T47D (cell line): ENCODE data around the gene MACROH2A2.
"Not testable (repeated sequence)": the region's sequence is repeated elsewhere in the genome, so short reads cannot be mapped to it uniquely, and the experiment has no call there.

Experiments
- DNase-seq, 2 experiments: peaks; one replicate each; pipeline versions ENCODE4 v3.0.0 to v3.0.0-alpha.2; 2011 to 2012; ENCODE audit warnings: low read depth in 1 of 2, low spot score in 1 of 2
- JUND ChIP-seq: IDR thresholded peaks from 2 replicates; pipeline ENCODE4 v1.6.1; 2012; ENCODE audit warnings: low read depth
- in situ Hi-C: cut with HindIII; loops from 2 replicates; pipeline ENCODE4 v1.10.0; 2016; ENCODE audit warnings: low sequenced_read_pairs, low pct_unique_long_range_greater_than_20kb

Gene MACROH2A2

GRCh38 chr10:70052462-70053217 lies at the start of gene MACROH2A2:
MACROH2A2 (plus strand) TSS chr10:70052846; CDS start chr10:70075659, 22,813 bp downstream.
- peak; percentile 52 to 77 for DNase-seq
- in situ Hi-C loops, result no loop called here
- no peak for TF ChIP-seq JUND

- TF ChIP-seq JUND, result no peak
- in situ Hi-C loops, result no loop called here
- no peak for DNase-seq
These were observed 45.4 kb upstream of the MACROH2A2 start for GRCh38 chr10:70007116-70007820.

GRCh38 chr10:70031215-70031614 lies 21.4 kb upstream of the MACROH2A2 start:
- TF ChIP-seq JUND, result no peak
- DNase-seq, result no peak
- in situ Hi-C loops, result no loop called here

- no peak for TF ChIP-seq JUND
- no peak for DNase-seq
- in situ Hi-C loops, result no loop called here
These were observed 19.9 kb upstream of the MACROH2A2 start for GRCh38 chr10:70032667-70033289.

- DNase-seq, result no peak
- in situ Hi-C loops, result no loop called here
These were observed 18.4 kb upstream of the MACROH2A2 start for GRCh38 chr10:70034232-70034631.

GRCh38 chr10:70035531-70035930 lies 17.1 kb upstream of the MACROH2A2 start:
- in situ Hi-C loops, result no loop called here
- no peak for DNase-seq
- no peak for TF ChIP-seq JUND

More at GRCh38 chr10:70034232-70034631, 18.4 kb upstream of the MACROH2A2 start:
- no peak for TF ChIP-seq JUND

- in situ Hi-C loops, result no loop called here
- DNase-seq, result no peak
- no peak for TF ChIP-seq JUND
These were observed 13.7 kb upstream of the MACROH2A2 start for GRCh38 chr10:70038923-70039322.

GRCh38 chr10:70041016-70041415 lies 11.6 kb upstream of the MACROH2A2 start:
- in situ Hi-C loops, result no loop called here
- no peak for DNase-seq
- TF ChIP-seq JUND, result no peak

- DNase-seq, in situ Hi-C loops: not testable (repeated sequence)
These were observed 10.9 kb upstream of the MACROH2A2 start for GRCh38 chr10:70041739-70042138.

GRCh38 chr10:70047066-70047465 lies 5.6 kb upstream of the MACROH2A2 start:
- DNase-seq, in situ Hi-C loops: not testable (repeated sequence)

- in situ Hi-C loops, result no loop called here
- DNase-seq, result no peak
- no peak for TF ChIP-seq JUND
These were observed 4.5 kb upstream of the MACROH2A2 start for GRCh38 chr10:70048030-70048723.

GRCh38 chr10:70051848-70052247 lies 798 bp upstream of the MACROH2A2 start:
- no peak for TF ChIP-seq JUND
- in situ Hi-C loops, result no loop called here
- no peak for DNase-seq
